Measurements from ENCODE around the gene TEKT5. TPM values are rescaled to one million over a fixed set of nuclear protein-coding genes. Genes with fewer than 3 reads are reported as not detected.

The TEKT5 gene
- total RNA-seq, 1 donor from 2014 or later, result 1.0 TPM

DNA sequence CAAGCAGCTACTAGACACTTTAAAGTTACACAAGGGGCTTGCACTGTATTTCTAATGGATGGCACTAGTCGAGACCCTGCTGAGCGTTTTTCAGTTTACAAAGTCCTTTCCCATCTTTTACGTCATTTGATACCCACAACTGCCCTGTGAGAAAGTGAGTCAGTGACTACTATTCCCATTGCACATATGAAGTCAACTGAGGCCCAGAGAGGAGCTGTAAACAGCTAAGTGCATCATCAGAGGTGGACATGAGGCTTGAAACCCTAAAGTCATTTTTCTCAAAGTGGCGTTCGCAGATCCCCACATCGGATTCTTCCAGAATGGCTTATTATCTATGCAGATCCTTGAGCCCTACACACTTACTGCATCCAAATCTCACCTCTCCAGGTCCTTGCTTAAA lies 50.6 kb downstream of the TEKT5 start:
- no peak overlapping the region for H3K27ac Mint-ChIP-seq
- no peak for DNase-seq (ENCODE audit: low spot score in 2 of 2, unreplicated experiment in 2 of 2)
- H3K4me1 Mint-ChIP-seq, result no peaks in the 10 kb centered on the region
- H3K27me3 Mint-ChIP-seq (ENCODE audit: low read depth), result no peaks in the 10 kb centered on the region
- no peak overlapping the region for H3K4me3 Mint-ChIP-seq
- no peaks in the 10 kb centered on the region for H3K9me3 Mint-ChIP-seq
- TF ChIP-seq CTCF (IDR thresholded peaks at IDR 0.05; ENCODE audit: unreplicated experiment), result no peak
- no peaks in the 10 kb centered on the region for H3K36me3 Mint-ChIP-seq

- TF ChIP-seq CTCF (IDR thresholded peaks at IDR 0.05; ENCODE audit: unreplicated experiment), result no peak
- no peak for DNase-seq (ENCODE audit: low spot score in 2 of 2, unreplicated experiment in 2 of 2)
- H3K9me3 Mint-ChIP-seq, result no peaks in the 10 kb centered on the region
- no peaks in the 10 kb centered on the region for H3K4me1 Mint-ChIP-seq
- H3K4me3 Mint-ChIP-seq, result no peak overlapping the region
- H3K27ac Mint-ChIP-seq, result no peak overlapping the region
- no peaks in the 10 kb centered on the region for H3K27me3 Mint-ChIP-seq (ENCODE audit: low read depth)
- H3K36me3 Mint-ChIP-seq, result no peaks in the 10 kb centered on the region
These were observed 51.8 kb downstream of the TEKT5 start for GRCh38 chr16:10642964-10643363.

DNA sequence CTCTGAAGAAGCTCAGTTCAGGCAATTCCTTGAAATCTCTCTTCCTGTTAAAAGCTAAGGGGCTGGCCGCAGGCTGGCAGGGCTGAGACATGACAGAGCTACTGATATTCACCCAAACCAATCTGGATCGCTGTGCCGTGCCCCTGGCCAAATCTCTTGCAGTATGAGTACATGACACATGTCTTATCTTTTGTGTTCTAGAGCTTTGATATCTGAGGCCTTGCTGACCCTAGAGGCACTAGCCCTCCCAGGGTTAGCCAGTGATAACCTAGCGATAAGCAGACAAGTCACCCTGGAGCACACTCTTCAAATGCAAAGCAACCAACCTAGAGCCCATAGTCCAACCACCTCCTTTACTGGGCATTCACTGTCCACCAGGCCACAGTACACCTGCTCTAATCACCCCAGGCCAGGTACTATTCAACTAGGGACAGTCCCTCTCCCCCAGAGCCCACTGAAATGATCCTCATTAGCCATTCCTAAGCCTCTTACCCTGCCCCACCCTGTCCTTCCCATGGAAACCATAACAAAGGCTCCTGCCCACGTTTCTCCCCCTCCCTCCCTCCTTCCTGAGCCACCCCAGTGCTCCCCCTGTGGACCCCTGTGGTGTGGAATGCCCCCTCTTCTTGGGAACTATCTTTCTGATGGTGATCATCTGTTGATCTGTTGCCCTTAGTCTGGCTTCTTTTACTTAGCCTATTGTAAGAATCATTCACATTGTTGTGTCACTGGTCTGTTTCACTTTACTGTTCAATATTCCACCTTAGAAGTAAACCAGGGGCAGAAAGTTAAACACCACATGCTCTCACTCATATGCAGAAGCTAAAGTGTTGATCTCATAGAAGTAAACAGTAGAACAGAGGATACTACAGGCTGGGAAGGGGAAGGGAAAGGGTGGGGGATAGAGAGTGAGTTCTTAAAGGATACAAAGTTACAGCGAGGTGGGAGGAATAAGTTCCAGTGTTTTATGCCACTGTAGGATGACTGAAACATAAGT lies 52.5 kb downstream of the TEKT5 start:
- Mint-ChIP-seq H3K27me3 (ENCODE audit: low read depth) (no peaks in the 10 kb centered on the region), H3K27ac (no peak overlapping the region), H3K9me3 (no peaks in the 10 kb centered on the region), H3K4me1 (no peaks in the 10 kb centered on the region), H3K36me3 (no peaks in the 10 kb centered on the region), H3K4me3 (no peak overlapping the region)
- no peak for TF ChIP-seq CTCF (IDR thresholded peaks at IDR 0.05; ENCODE audit: unreplicated experiment)
- no peak for DNase-seq (ENCODE audit: low spot score in 2 of 2, unreplicated experiment in 2 of 2)

GRCh38 chr16:10641555-10641952 lies 53.2 kb downstream of the TEKT5 start:
- Mint-ChIP-seq H3K36me3 (no peaks in the 10 kb centered on the region), H3K4me3 (no peak overlapping the region), H3K27me3 (ENCODE audit: low read depth) (no peaks in the 10 kb centered on the region), H3K9me3 (no peaks in the 10 kb centered on the region), H3K4me1 (no peaks in the 10 kb centered on the region), H3K27ac (no peak overlapping the region)
- no peak for TF ChIP-seq CTCF (IDR thresholded peaks at IDR 0.05; ENCODE audit: unreplicated experiment)
- no peak for DNase-seq (ENCODE audit: low spot score in 2 of 2, unreplicated experiment in 2 of 2)

- Mint-ChIP-seq H3K9me3 (no peaks in the 10 kb centered on the region), H3K27ac (no peak overlapping the region), H3K4me3 (no peak overlapping the region), H3K36me3 (no peaks in the 10 kb centered on the region), H3K27me3 (ENCODE audit: low read depth) (no peaks in the 10 kb centered on the region), H3K4me1 (no peaks in the 10 kb centered on the region)
- no peak for TF ChIP-seq CTCF (IDR thresholded peaks at IDR 0.05; ENCODE audit: unreplicated experiment)
- DNase-seq (ENCODE audit: low spot score in 2 of 2, unreplicated experiment in 2 of 2), result no peak
These were observed 53.8 kb downstream of the TEKT5 start for GRCh38 chr16:10640934-10641333.
